GM23248 (cell line): ENCODE results near the gene CCNG2. TPM values are rescaled to one million over a fixed set of nuclear protein-coding genes. Genes with fewer than 3 reads are reported as not detected.

ENCODE experiments used
- DNase-seq: peaks from one replicate; pipeline ENCODE4 v3.0.0-alpha.2; 2015
- H2AFZ ChIP-seq: fragments of 200-600 bp; sonication (generic); 2 replicates; pipeline ENCODE4 v1.6.1; 2016; ENCODE audit warnings: antibody characterized with exemption
- H3F3A ChIP-seq: fragments of 200-600 bp; sonication (generic); 2 replicates; pipeline ENCODE4 v1.6.1; 2016; ENCODE audit warnings: mild to moderate bottlenecking, antibody characterized with exemption, mixed run types; ENCODE audit not compliant: insufficient read depth
- H3K27ac ChIP-seq: fragments of 200-600 bp; sonication (generic); 2 replicates; pipeline ENCODE4 v1.5.1; 2016; ENCODE audit warnings: mild to moderate bottlenecking
- H3K27me3 ChIP-seq: fragments of 200-600 bp; sonication (generic); replicated peaks from 2 replicates; pipeline ENCODE4 v1.6.1; 2016; ENCODE audit warnings: mild to moderate bottlenecking; ENCODE audit not compliant: insufficient read depth
- H3K36me3 ChIP-seq: fragments of 200-600 bp; sonication (generic); 2 replicates; pipeline ENCODE4 v1.6.1; 2016; ENCODE audit warnings: low read depth, mild to moderate bottlenecking
- H3K4me1 ChIP-seq: fragments of 200-600 bp; sonication (generic); 2 replicates; pipeline ENCODE4 v1.6.1; 2016; ENCODE audit warnings: mild to moderate bottlenecking; ENCODE audit not compliant: insufficient read depth
- H3K4me2 ChIP-seq: fragments of 200-600 bp; sonication (generic); one replicate; pipeline ENCODE4 v1.6.1; 2016; ENCODE audit warnings: mild to moderate bottlenecking; ENCODE audit not compliant: unreplicated experiment
- H3K4me3 ChIP-seq: fragments of 200-600 bp; sonication (generic); 2 replicates; pipeline ENCODE4 v1.5.1; 2016; ENCODE audit warnings: mild to moderate bottlenecking
- H3K79me2 ChIP-seq: fragments of 200-600 bp; sonication (generic); 2 replicates; pipeline ENCODE4 v1.6.1; 2016; ENCODE audit warnings: mild to moderate bottlenecking; ENCODE audit not compliant: insufficient read depth
- H3K9ac ChIP-seq: fragments of 200-600 bp; sonication (generic); 2 replicates; pipeline ENCODE4 v1.6.1; 2016; ENCODE audit warnings: mild to moderate bottlenecking
- H3K9me2 ChIP-seq: fragments of 200-600 bp; sonication (generic); 2 replicates; pipeline ENCODE4 v1.6.1; 2016; ENCODE audit warnings: mixed run types, mild to moderate bottlenecking, moderate library complexity; ENCODE audit not compliant: insufficient read depth
- H3K9me3 ChIP-seq: fragments of 200-600 bp; sonication (generic); one replicate; pipeline ENCODE4 v1.6.1; 2017; ENCODE audit warnings: low read depth
- H4K20me1 ChIP-seq: fragments of 200-600 bp; sonication (generic); 2 replicates; pipeline ENCODE4 v1.6.0; 2016; ENCODE audit not compliant: insufficient read depth
- EZH2 ChIP-seq: fragments of 200-600 bp; sonication (generic); IDR thresholded peaks from 2 replicates; pipeline ENCODE4 v1.6.1; 2018; ENCODE audit warnings: antibody characterized with exemption, mild to moderate bottlenecking; ENCODE audit not compliant: insufficient read depth, poor library complexity, severe bottlenecking
- EZH2phosphoT487 ChIP-seq: fragments of 200-600 bp; sonication (generic); IDR thresholded peaks from 2 replicates; pipeline ENCODE4 v1.6.1; 2018; ENCODE audit warnings: antibody characterized with exemption, moderate library complexity, mild to moderate bottlenecking, low read depth; ENCODE audit not compliant: insufficient read depth
- WGBS, 2 experiments: methylation state at CpG; one replicate each; pipeline ENCODE4 v1.1.6; 2015 to 2017; ENCODE audit warnings: low lambda C conversion rate in 2 of 2, low coverage in 1 of 2; ENCODE audit errors: missing lambda C conversion rate in 2 of 2; 5-methylcytosine and 5-hydroxymethylcytosine counted together
- in situ Hi-C: fragments of 300-500 bp; cut with MboI; formaldehyde crosslinking; loops from 2 replicates; pipeline ENCODE4 v1.15.0; 2020
- polyA plus RNA-seq: library from polyadenylated mRNA; unstranded; fragments of >200 nt; fragmentation: Nextera tagmentation; extraction: Ambion mirVana; gene quantifications from 2 replicates; pipeline ENCODE4 v1.2.1, GENCODE V29; 2016
- total RNA-seq: library from RNA; depleted of rRNA; stranded (reverse); fragments of >200 nt; shearing (Covaris generic); gene quantifications from 2 replicates; pipeline ENCODE4 v1.2.3, GENCODE V29; 2014

CCNG2 gene
- total and polyA plus RNA-seq, 2 experiments from 2014 or later: 32.6 to 40.0 TPM

- Histone ChIP-seq H3F3A (no peaks in the 10 kb centered on the region), H3K9me2 (no peaks in the 10 kb centered on the region), H3K4me2 (no peak overlapping the region), H3K27ac (no peak overlapping the region), H2AFZ (no peak overlapping the region), H3K79me2 (no peaks in the 10 kb centered on the region), H4K20me1 (no peaks in the 10 kb centered on the region), H3K27me3 (0 out of 2 replicates have a peak, but pooled peaks cover 6% of the 10 kb centered on the region), H3K4me1 (no peaks in the 10 kb centered on the region), H3K4me3 (no peak overlapping the region), H3K9me3 (no peaks in the 10 kb centered on the region), H3K36me3 (no peaks in the 10 kb centered on the region), H3K9ac (no peak overlapping the region)
- in situ Hi-C loops: no loop called here
- no peak for DNase-seq
- TF ChIP-seq EZH2 (no peak), EZH2phosphoT487 (no peak)
- WGBS, 2 experiments: 77 to 79% methylated on average over 8 of the region's 8 CpGs
These were observed 36.0 kb downstream of the CCNG2 start for GRCh38 chr4:77193046-77193445.

- Histone ChIP-seq H3K9me2 (no peaks in the 10 kb centered on the region), H4K20me1 (no peaks in the 10 kb centered on the region), H3K4me2 (no peak overlapping the region), H3K4me1 (no peaks in the 10 kb centered on the region), H3K27ac (no peak overlapping the region), H3F3A (no peaks in the 10 kb centered on the region), H3K27me3 (0 out of 2 replicates have a peak, but pooled peaks cover 6% of the 10 kb centered on the region), H3K4me3 (no peak overlapping the region), H3K9ac (no peak overlapping the region), H3K79me2 (no peaks in the 10 kb centered on the region), H2AFZ (no peak overlapping the region), H3K36me3 (no peaks in the 10 kb centered on the region), H3K9me3 (no peaks in the 10 kb centered on the region)
- no peak for TF ChIP-seq EZH2
- TF ChIP-seq EZH2phosphoT487: no peak
- 75% methylated on average over 17 of the region's 17 CpGs for WGBS, 2 experiments
- no peak for DNase-seq
- in situ Hi-C loops: no loop called here
These were observed 36.6 kb downstream of the CCNG2 start for GRCh38 chr4:77193511-77194102.

GRCh38 chr4:77194366-77194765 is 37.4 kb downstream of the CCNG2 start:
- Histone ChIP-seq H4K20me1 (no peaks in the 10 kb centered on the region), H3K4me2 (no peak overlapping the region), H3K9ac (no peak overlapping the region), H2AFZ (no peak overlapping the region), H3K27me3 (0 out of 2 replicates have a peak, but pooled peaks cover 6% of the 10 kb centered on the region), H3K4me3 (no peak overlapping the region), H3K4me1 (no peaks in the 10 kb centered on the region), H3K79me2 (no peaks in the 10 kb centered on the region), H3F3A (no peaks in the 10 kb centered on the region), H3K36me3 (no peaks in the 10 kb centered on the region), H3K9me2 (no peaks in the 10 kb centered on the region), H3K9me3 (no peaks in the 10 kb centered on the region), H3K27ac (no peak overlapping the region)
- TF ChIP-seq EZH2phosphoT487 (no peak), EZH2 (no peak)
- in situ Hi-C loops: no loop called here
- no peak for DNase-seq
- 66 to 76% methylated on average over 5 of the region's 5 CpGs for WGBS, 2 experiments

GRCh38 chr4:77194989-77195388 is 38.0 kb downstream of the CCNG2 start:
- Histone ChIP-seq H3K4me3 (no peak overlapping the region), H3K79me2 (no peaks in the 10 kb centered on the region), H2AFZ (no peak overlapping the region), H3K4me2 (no peak overlapping the region), H3K9me2 (no peaks in the 10 kb centered on the region), H3K27ac (no peak overlapping the region), H3F3A (no peaks in the 10 kb centered on the region), H3K4me1 (no peaks in the 10 kb centered on the region), H3K9ac (no peak overlapping the region), H4K20me1 (no peaks in the 10 kb centered on the region), H3K9me3 (no peaks in the 10 kb centered on the region), H3K27me3 (0 out of 2 replicates have a peak, but pooled peaks cover 6% of the 10 kb centered on the region), H3K36me3 (no peaks in the 10 kb centered on the region)
- WGBS, 2 experiments: 76 to 89% methylated on average over 1 of the region's 1 CpG
- TF ChIP-seq EZH2 (no peak), EZH2phosphoT487 (no peak)
- in situ Hi-C loops: no loop called here
- no peak for DNase-seq
